ENCODE data around the gene SPART. TPM values are rescaled to one million over a fixed set of nuclear protein-coding genes. Genes with fewer than 3 reads are reported as not detected.

SPART gene
- total and polyA plus RNA-seq, 2 of the 8 experiments (the other 6 are each of a cell fraction or from before 2014, with no cell fraction given), result 27.2 to 74.1 TPM

GRCh38 chr13:36288794-36289391 is 57.3 kb downstream of the SPART start (continued):
- TF ChIP-seq KDM5A (IDR thresholded peaks at IDR 0.05; ENCODE audit: low read length) (no peak), POLR2A (IDR thresholded peaks at IDR 0.05; ENCODE audit: control extremely low read depth in 1 of 2, low read depth in 2 of 2, low read length in 2 of 2) (no peak)

All from H1 (cell line).